Loucy (cell line): ENCODE results near the gene PIEZO1.
"Not testable (repeated sequence)": the region's sequence is repeated elsewhere in the genome, so short reads cannot be mapped to it uniquely, and the experiment has no call there.

Experiments used
- H2AFZ ChIP-seq: fragments of 200-600 bp; sonication (generic); 2 replicates; pipeline ENCODE4 v1.6.0; 2016; ENCODE audit warnings: antibody characterized with exemption, mild to moderate bottlenecking, low read length, moderate library complexity
- H3F3A ChIP-seq: fragments of 200-600 bp; 2 replicates; pipeline ENCODE4 v1.6.0; 2016; ENCODE audit warnings: antibody characterized with exemption, low read depth, mild to moderate bottlenecking
- H3K27me3 ChIP-seq: fragments of 200-600 bp; sonication (generic); 2 replicates; pipeline ENCODE4 v1.6.1; 2014; ENCODE audit warnings: low read length, mild to moderate bottlenecking; ENCODE audit not compliant: insufficient read depth, poor library complexity, severe bottlenecking
- H3K36me3 ChIP-seq: fragments of 200-600 bp; sonication (generic); 2 replicates; pipeline ENCODE4 v1.6.1; 2016; ENCODE audit warnings: low read length; ENCODE audit not compliant: insufficient read depth
- H3K4me1 ChIP-seq: fragments of 200-600 bp; sonication (generic); 2 replicates; pipeline ENCODE4 v1.5.1; 2014; ENCODE audit warnings: low read length, mild to moderate bottlenecking; ENCODE audit not compliant: insufficient read depth, poor library complexity, severe bottlenecking
- H3K4me2 ChIP-seq: fragments of 200-600 bp; sonication (generic); 2 replicates; pipeline ENCODE4 v1.6.0; 2014; ENCODE audit warnings: antibody characterized with exemption, low read length, low read depth, mild to moderate bottlenecking; ENCODE audit not compliant: poor library complexity, severe bottlenecking
- H3K4me3 ChIP-seq: fragments of 200-600 bp; sonication (generic); 2 replicates; pipeline ENCODE4 v1.5.1; 2014; ENCODE audit warnings: low read length, mild to moderate bottlenecking, mixed read lengths; ENCODE audit not compliant: poor library complexity, severe bottlenecking
- H3K79me2 ChIP-seq: fragments of 200-600 bp; sonication (generic); 2 replicates; pipeline ENCODE4 v1.6.1; 2014; ENCODE audit warnings: low read length; ENCODE audit not compliant: insufficient read depth
- H3K9ac ChIP-seq: fragments of 200-600 bp; sonication (generic); 2 replicates; pipeline ENCODE4 v1.6.0; 2014; ENCODE audit warnings: mild to moderate bottlenecking, low read depth, low read length, moderate library complexity; ENCODE audit not compliant: poor library complexity, severe bottlenecking
- H3K9me2 ChIP-seq: fragments of 200-600 bp; sonication (generic); replicated peaks from 2 replicates; pipeline ENCODE4 v1.6.1; 2016; ENCODE audit warnings: low read depth, low read length, mixed read lengths
- H3K9me3 ChIP-seq: fragments of 200-600 bp; sonication (generic); 2 replicates; pipeline ENCODE4 v1.6.1; 2014; ENCODE audit warnings: mild to moderate bottlenecking, antibody characterized with exemption, low read length, low read depth; ENCODE audit not compliant: insufficient read depth
- H4K20me1 ChIP-seq: fragments of 200-600 bp; sonication (generic); 2 replicates; pipeline ENCODE4 v1.6.0; 2014; ENCODE audit warnings: antibody characterized with exemption, low read length, mild to moderate bottlenecking; ENCODE audit not compliant: insufficient read depth, poor library complexity, severe bottlenecking
- EZH2phosphoT487 ChIP-seq: fragments of 200-600 bp; IDR thresholded peaks from 2 replicates; pipeline ENCODE4 v1.6.1; 2018; ENCODE audit warnings: antibody characterized with exemption, mild to moderate bottlenecking, moderate library complexity, borderline replicate concordance
- TF ChIP-seq, protein P1 (sequence below): fragments of 200-600 bp; sonication (generic); conservative IDR thresholded peaks from 2 replicates; pipeline ENCODE4 v1.5.1; 2014; ENCODE audit warnings: mild to moderate bottlenecking, antibody characterized with exemption, low read length

PIEZO1 gene

DNA sequence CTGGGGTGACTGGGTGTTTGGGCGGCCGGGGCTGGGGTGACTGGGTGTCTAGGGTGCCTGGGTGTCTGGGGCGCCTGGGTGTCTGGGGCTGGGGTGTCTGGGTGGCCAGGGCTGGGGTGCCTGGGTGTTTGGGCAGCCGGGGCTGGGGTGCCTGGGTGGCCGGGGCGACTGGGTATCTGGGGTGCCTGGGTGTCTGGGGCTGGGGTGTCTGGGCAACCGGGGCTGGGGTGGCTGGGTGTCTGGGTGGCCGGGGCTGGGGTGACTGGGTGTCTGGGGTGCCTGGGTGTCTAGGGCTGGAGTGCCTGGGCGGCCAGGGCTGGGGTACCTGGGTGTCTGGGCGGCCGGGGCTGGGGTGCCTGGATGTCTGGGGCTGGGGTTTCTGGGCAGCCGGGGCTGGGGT lies 40.1 kb upstream of the PIEZO1 start:
- H4K20me1 ChIP-seq, result no peaks in the 10 kb centered on the region

DNA sequence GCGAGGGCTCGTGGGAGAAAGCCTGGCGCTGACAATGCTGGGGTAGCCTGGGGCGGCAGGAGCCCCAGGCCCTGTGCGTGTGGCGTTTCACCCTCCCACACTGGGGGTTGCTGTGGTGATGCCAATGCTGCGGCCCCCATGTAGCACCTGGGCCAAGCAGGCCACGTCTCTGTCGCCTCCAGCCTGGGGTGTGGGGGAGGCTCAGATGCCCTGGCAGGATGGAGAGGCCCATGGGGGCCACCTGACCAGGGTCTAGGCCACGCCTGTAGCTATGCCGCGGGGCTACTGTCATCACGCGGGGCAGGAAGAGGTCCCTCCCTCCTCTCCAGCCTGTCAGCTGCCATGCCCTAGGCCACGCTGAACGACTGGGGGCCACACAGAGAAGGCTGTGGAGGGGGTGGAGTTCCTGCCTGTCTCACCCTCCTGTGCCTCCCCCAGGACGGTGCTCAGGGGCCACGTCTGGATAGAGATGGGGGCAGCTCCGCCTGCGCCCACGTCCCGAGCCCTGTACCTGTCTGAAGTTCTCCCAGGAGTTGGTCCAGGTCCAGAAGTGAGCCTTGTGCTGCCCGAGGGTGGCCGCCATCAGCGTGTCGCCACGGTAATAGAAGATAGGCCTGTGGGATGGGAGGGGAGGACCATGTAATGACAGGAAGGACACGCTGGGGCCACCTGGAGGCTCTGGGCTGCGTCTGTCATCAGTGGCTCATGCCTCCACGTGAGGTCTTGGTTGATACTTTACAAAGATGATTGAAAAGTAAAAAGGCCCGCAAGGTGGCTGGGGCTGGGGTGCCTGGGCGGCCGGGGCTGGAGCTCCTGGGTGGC lies 39.4 kb upstream of the PIEZO1 start:
- H3K9me3 ChIP-seq, result no peaks in the 10 kb centered on the region
- H3K4me1 ChIP-seq, result no peaks in the 10 kb centered on the region
- H4K20me1 ChIP-seq, result no peaks in the 10 kb centered on the region
- H3K27me3 ChIP-seq, result no peaks in the 10 kb centered on the region
- no peaks in the 10 kb centered on the region for H3K36me3 ChIP-seq
- H2AFZ ChIP-seq, result no peak overlapping the region
- TF ChIP-seq, protein P1, sequence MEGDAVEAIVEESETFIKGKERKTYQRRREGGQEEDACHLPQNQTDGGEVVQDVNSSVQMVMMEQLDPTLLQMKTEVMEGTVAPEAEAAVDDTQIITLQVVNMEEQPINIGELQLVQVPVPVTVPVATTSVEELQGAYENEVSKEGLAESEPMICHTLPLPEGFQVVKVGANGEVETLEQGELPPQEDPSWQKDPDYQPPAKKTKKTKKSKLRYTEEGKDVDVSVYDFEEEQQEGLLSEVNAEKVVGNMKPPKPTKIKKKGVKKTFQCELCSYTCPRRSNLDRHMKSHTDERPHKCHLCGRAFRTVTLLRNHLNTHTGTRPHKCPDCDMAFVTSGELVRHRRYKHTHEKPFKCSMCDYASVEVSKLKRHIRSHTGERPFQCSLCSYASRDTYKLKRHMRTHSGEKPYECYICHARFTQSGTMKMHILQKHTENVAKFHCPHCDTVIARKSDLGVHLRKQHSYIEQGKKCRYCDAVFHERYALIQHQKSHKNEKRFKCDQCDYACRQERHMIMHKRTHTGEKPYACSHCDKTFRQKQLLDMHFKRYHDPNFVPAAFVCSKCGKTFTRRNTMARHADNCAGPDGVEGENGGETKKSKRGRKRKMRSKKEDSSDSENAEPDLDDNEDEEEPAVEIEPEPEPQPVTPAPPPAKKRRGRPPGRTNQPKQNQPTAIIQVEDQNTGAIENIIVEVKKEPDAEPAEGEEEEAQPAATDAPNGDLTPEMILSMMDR, result no peak
- TF ChIP-seq EZH2phosphoT487, result no peak
- no peak overlapping the region for H3K9ac ChIP-seq
- H3K4me2 ChIP-seq, result no peak overlapping the region
- H3K79me2 ChIP-seq, result no peaks in the 10 kb centered on the region
- H3F3A ChIP-seq, result no peaks in the 10 kb centered on the region
- H3K9me2 ChIP-seq, result no peaks in the 10 kb centered on the region
- no peak overlapping the region for H3K4me3 ChIP-seq

More for the DNA sequence above, 40.1 kb upstream of the PIEZO1 start:
- Histone ChIP-seq H3K36me3 (no peaks in the 10 kb centered on the region), H3K4me3 (no peak overlapping the region), H3K79me2 (no peaks in the 10 kb centered on the region), H3K4me1 (no peaks in the 10 kb centered on the region), H3K4me2 (no peak overlapping the region), H3K9me2 (no peaks in the 10 kb centered on the region), H3K9ac (no peak overlapping the region), H3F3A (no peaks in the 10 kb centered on the region), H2AFZ (no peak overlapping the region), H3K27me3 (no peaks in the 10 kb centered on the region), H3K9me3 (no peaks in the 10 kb centered on the region)
- TF ChIP-seq, protein P1, result no peak
- TF ChIP-seq EZH2phosphoT487, result no peak

DNA sequence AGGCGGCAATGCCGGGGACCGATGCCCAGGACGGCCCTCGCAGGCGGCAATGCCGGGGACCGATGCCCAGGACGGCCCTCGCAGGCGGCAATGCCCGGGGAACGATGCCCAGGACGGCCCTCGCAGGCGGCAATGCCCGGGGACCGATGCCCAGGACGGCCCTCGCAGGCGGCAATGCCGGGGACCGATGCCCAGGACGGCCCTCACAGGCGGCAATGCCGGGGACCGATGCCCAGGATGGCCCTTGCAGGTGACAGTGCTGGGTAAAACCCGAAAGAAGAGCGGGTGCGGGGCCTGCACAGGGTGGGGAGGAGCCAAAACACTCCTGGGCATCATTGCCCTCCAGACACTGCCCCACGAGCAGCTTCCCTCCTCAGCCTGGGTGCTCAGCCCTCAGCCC lies 38.6 kb upstream of the PIEZO1 start:
- H3K9ac ChIP-seq, H3K9me3 ChIP-seq, H3K4me1 ChIP-seq, H3K4me3 ChIP-seq, H3K4me2 ChIP-seq, H4K20me1 ChIP-seq, H3K79me2 ChIP-seq, H3K27me3 ChIP-seq, H2AFZ ChIP-seq, H3K9me2 ChIP-seq, H3K36me3 ChIP-seq, H3F3A ChIP-seq: not testable (repeated sequence)
